Panc1 (cell line): ENCODE measurements around the gene TIMM44.

ENCODE experiments used
- CTCF ChIP-seq: fragments of 450-650 bp; IDR thresholded peaks from 2 replicates; pipeline ENCODE4 v1.5.1; 2017; ENCODE audit warnings: mild to moderate bottlenecking
- POLR2AphosphoS5 ChIP-seq: IDR thresholded peaks from 2 replicates; pipeline ENCODE4 v1.6.1; 2012; ENCODE audit warnings: mild to moderate bottlenecking, low read depth, low read length, moderate library complexity
- REST ChIP-seq, 2 experiments: IDR thresholded peaks; 2 replicates each; pipeline ENCODE4 v1.6.1; 2011 to 2012; ENCODE audit warnings: low read depth in 2 of 2, control low read depth in 1 of 2, low read length in 1 of 2, mild to moderate bottlenecking in 1 of 2, moderate library complexity in 1 of 2; ENCODE audit not compliant: insufficient read depth in 1 of 2
- SIN3A ChIP-seq: IDR thresholded peaks from 2 replicates; pipeline ENCODE4 v1.6.1; 2012; ENCODE audit warnings: low read depth, mild to moderate bottlenecking, low read length, moderate library complexity, borderline replicate concordance; ENCODE audit not compliant: insufficient read depth
- TCF7L2 ChIP-seq: IDR thresholded peaks from 2 replicates; pipeline ENCODE4 v1.6.1; 2011; ENCODE audit warnings: mild to moderate bottlenecking, low read depth, low read length, inconsistent platforms

GRCh38 chr19:7913652-7914051, 29.8 kb downstream of the TIMM44 start:
- TF ChIP-seq REST (IDR thresholded peaks at IDR 0.05; ENCODE audit: insufficient read depth in 1 of 2, low read depth in 2 of 2, low read length in 1 of 2) (no peak), CTCF (no peak), POLR2AphosphoS5 (peak; percentile 38; the same call in 1 of the 2 replicates), SIN3A (no peak), TCF7L2 (no peak)
